COLO668 (cell line): ENCODE results near the gene AGAP1.

Source experiments
- DNase-seq: peaks from one replicate; lab custom pipeline; 2025; ENCODE audit not compliant: unreplicated experiment; lab: John Stamatoyannopoulos, UW

Gene AGAP1

GRCh38 chr2:235530735-235531134 is 36.9 kb downstream of the AGAP1 start:
- DNase-seq: no peak

GRCh38 chr2:235532307-235532706 is 38.5 kb downstream of the AGAP1 start:
- peak; percentile 22 for DNase-seq

- no peak for DNase-seq
Observed at GRCh38 chr2:235533198-235533597, 39.4 kb downstream of the AGAP1 start.

DNA sequence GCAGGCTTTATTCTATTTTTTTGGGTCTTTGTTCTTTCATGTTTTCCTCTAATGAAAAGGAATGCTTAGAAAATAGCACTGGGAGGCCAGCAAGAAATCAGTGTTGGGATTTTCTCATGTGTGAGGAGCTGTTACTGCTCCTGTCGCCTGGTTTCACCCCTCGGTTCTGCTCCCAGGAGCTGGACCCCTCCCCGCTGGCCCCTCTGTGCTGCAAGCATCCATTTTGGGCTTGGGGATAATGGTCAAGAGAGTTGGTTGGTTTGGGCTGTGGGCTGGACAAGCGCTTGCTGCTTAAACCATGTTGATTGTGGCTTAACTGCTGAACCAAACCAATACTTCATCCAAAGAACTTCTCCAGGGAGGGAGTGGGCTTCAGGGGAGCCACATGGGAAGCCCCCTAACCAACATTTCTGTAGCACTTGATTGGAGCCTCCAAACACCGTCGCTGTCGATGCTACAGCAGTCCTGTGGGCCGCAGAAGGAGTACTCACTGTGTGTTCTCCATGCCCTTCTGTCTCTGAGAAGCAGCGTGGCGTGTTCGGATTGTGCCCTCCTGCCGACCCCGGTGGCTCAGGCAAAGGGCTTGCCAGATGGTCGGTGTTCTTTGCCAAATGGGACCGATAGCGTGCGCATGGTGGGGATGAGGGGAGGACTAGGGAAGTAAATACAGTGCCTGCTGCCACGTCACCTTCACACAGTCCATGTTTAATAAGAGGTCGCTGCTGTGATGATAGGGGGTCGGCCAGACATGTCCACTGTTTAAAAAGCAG is 40.0 kb downstream of the AGAP1 start:
- DNase-seq: no peak

DNA sequence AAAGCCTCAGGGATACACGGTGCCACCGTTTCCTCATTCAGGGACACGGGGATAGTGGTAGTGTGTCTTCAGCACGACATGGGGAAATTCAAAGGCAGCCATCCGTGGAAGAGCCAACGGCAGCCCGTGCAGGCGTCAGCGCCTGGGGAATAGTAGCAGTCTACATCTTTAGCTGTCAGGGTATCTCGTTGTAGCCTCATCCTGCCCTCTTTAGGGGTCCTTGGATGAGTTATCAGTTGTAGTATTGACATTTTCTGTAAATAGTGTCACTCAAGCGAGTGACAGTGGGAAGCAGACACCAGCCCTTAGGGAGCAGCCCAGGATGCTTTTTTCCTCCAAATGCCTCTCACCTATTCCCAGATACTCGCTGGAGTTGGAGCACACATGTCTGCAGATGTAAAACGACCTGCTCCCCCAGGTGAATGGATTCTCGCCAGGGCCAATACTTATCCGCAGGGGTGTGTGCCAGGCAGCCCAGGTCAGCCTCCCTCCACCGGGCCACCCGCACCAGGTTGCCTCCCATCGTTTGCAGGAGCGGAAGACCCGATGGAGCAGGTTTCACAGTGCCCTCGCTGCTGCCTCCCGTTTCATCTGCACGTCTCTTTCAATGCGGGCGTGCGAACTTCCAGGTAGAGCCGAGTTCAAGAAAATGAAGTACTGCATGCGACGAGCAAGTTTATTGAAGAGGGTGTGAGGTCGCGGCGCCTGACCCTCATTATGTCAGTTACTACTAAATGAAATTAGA is 41.0 kb downstream of the AGAP1 start:
- peak; percentile 43 for DNase-seq

GRCh38 chr2:235535423-235536130 is 41.7 kb downstream of the AGAP1 start:
- DNase-seq: no peak

DNA sequence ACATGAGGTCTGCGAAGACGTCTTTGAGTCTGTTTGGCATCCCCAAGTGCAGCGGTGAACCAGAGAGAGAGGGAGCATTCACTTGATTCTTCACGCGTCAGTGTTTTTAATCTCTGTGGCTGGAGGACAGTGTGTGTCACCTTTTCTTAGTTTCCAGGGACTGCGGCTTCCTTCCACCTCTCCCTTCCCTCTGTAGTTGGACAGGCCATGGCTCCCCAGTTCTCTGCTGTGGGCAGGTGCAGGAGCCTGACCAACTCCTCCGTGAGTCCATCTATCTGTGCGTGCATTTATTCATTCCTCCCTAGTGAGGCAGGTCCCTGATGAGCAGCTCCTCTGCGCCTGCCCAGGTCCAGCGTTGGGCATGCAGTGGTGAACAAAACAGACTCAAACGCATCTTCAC is 42.9 kb downstream of the AGAP1 start:
- DNase-seq: no peak

DNA sequence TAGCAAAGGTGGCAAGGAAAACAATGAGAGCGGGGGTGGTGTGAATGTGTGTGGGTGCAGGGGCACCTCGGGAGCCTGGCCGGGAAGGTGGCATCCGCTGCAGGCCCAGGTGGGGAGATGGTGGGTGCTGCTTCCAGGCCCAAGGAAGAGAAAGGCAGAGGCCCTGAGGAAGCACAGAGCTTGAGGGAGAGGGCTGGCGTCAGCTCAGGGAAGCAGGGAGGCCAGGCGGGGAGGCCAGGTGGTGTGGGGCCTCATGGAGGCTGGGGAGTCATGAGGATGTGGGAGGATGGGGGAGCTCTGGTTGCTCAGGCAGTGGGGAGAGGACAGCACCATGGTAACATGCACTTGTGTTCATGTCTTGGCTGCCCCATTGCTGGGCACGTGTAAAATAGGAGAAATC is 43.3 kb downstream of the AGAP1 start:
- DNase-seq: no peak

DNA sequence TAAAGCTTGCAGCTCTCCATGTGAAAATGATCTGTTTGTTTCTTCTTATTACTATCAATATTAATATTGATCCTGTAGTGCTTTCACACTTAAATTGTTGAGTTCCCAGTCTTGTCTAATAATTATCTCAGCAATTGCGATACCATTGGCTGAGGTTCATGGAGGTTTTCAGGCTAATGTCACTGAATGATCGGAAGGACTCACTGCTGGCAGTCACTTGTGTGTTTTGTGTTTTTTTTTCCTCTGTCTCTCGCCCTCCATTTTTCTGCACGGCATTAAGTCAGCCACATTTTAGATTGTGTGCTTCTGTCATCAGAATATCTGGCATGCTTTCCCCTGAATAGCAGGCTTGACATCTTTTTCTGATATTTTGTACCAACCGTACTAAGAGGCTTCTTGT is 43.7 kb downstream of the AGAP1 start:
- DNase-seq: no peak

GRCh38 chr2:235538144-235538639 is 44.3 kb downstream of the AGAP1 start:
- DNase-seq: no peak

DNA sequence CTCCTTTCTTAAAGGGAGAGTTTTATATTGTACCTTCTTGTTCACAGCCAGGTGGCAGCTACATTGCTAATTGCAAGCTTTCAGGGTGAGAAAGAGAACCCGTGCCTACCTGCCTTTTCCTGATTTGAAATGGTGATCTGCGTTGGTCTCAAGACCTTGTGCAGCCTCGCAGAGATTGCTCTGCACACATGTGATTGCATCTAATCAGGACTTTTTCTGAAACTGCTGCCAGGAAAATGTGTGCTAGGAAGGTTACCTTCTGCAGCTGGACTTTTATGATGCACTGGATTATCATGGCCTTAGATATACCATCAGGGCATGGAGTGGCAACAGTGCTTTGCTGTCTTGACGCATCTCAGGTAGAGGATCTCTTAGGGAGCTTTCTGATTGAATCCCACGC is 45.1 kb downstream of the AGAP1 start:
- no peak for DNase-seq

GRCh38 chr2:235539773-235540172 is 45.9 kb downstream of the AGAP1 start:
- DNase-seq: no peak

GRCh38 chr2:235541016-235541415 is 47.2 kb downstream of the AGAP1 start:
- no peak for DNase-seq

GRCh38 chr2:235541838-235542549 is 48.2 kb downstream of the AGAP1 start:
- no peak for DNase-seq

- DNase-seq: peak; percentile 47
Observed at GRCh38 chr2:235542733-235543127, 48.9 kb downstream of the AGAP1 start.

DNA sequence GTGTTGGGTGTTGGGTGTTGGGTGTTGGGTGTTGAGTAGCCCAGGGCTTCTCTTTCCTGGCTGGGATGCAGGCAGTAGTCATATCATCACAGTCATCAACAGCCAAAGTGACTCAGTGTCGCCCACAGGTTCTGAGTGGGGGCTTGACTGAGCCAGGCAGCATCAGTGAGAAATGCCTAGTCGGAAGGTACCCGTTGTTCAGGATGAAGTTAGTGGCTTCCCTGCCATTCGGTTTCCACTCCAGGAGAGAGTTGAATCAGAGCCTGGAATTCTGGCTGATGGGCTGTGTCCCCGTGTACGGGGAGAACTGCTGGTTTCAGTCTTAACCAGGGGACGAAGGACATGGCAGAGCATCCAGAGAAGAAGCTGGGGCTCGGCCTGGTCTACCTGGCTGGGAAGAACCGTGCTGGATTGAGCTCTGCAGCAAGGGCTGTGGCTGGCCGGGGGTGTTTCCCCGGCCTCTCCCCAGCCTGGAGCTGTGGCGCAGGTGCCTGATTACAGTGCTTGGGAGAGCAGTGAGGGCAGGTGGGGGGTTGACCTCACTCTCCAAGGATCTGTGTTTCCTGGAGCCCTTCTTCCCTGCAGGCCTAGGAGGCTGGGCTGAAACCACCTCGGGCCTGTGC is 49.4 kb downstream of the AGAP1 start:
- peak; percentile 26 for DNase-seq

DNA sequence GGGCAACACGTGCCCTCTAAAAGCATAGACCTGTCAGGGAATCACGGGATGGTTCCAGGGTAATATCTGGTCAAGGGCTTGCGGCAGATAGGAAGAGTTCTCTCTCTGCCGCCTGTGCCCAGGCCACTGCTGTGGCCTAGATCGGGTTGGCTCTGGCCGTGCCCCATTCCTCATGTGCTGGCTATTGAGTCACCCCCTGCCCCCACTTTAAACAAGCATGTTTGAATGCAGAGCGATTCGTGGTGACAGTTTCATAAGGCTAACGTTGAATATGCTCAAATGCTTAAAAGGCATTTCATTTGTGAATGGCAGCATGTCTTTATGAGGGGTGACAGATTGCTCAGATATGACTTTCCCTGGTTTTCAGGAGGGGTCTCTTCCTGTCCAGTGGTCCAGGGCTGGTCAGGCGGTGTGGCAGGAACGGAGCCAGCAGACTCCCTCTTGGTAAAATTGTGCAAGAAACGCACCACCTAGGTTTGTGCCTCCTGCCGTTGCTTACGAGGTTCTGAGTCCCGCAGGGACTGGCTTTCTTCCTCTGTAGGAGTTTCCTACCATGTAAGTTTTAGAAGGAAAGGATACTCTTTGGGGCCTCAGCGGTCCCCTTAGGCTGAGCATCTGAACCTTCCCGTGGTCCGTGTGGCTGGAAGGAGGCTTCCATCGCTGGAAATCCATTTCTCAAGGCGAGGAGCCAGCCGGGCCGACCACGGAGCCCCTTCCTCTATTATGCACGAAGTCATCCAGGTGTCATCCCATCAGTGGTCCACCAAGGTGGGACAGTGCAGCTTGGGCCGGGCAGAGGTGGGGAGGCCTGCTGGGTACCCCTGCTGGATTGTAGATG is 50.2 kb downstream of the AGAP1 start:
- no peak for DNase-seq

GRCh38 chr2:235544689-235544969 is 50.8 kb downstream of the AGAP1 start:
- DNase-seq: no peak

GRCh38 chr2:235545339-235546150 is 51.7 kb downstream of the AGAP1 start:
- DNase-seq: no peak
